Activated T-cell treated with anti-CD3 and anti-CD28 coated beads for 4 hours (primary cell): ENCODE measurements around the gene TMEM234.

Experiments
- DNase-seq: peaks from one replicate; pipeline ENCODE4 v3.0.0-alpha.2; 2020

The TMEM234 gene

DNA sequence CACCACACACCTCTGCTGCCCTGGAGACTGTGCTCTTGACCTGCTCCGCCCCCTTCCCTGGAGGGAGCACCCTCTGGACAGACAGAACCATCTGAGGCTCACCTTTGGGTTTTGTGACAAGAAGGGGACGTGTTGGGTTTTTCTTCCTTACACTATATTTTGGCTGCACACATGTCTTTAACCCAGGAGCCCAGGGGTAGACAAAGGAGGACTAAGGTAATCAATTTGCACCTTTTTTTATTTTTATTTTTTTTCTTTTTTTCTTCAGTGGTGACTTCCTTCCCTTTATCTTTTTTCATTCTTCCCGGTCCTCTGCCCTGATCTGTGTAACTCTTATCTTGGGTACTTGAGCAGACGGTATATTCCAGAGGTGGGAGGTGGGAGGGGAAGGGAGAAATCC lies 51.2 kb downstream of the TMEM234 start:
- no peak for DNase-seq
